GM21381 (cell line): ENCODE results near the gene GPC1.

Experiments
- ATAC-seq: cut with Tn5 transposase; IDR thresholded peaks from one replicate; pipeline ENCODE4 v1.9.1; 2021; ENCODE audit warnings: mild to moderate bottlenecking, moderate library complexity; ENCODE audit not compliant: unreplicated experiment

Gene GPC1

GRCh38 chr2:240397542-240397916 is 37.9 kb upstream of the GPC1 start:
- no peak for ATAC-seq

- ATAC-seq: no peak
Observed at GRCh38 chr2:240397924-240398645, 37.4 kb upstream of the GPC1 start.

DNA sequence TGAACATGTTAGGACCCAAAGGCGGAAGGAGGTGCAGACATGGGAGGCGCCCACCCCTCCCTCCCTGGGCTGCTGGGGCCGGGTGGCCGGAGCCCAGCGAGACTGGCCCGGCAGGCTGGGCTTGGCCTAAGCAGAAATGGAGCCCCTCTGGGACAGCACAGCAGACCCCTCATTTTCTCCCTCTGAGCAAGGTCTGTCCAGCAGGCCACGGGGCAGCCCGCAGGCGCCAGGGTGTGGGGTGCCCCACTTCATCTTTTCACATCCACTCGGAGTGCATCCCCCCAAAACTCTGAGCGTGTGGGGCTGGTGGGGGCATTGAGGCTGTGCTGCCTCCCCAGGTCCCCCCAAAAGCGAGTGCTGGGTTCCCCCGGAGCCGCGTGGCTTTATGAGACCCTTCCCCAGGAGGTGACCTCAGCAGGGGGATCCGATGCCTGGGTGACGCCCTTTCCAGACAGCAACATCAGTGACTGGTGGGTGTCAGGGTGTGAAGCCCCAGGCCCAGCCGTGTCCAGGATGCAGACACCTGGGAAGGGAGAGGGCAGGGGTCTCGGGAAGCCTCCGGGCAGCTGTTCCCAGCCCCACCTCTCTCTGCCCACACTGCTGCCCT is 36.7 kb upstream of the GPC1 start:
- ATAC-seq: no peak

- no peak for ATAC-seq
Observed at GRCh38 chr2:240399419-240400324, 35.8 kb upstream of the GPC1 start.

DNA sequence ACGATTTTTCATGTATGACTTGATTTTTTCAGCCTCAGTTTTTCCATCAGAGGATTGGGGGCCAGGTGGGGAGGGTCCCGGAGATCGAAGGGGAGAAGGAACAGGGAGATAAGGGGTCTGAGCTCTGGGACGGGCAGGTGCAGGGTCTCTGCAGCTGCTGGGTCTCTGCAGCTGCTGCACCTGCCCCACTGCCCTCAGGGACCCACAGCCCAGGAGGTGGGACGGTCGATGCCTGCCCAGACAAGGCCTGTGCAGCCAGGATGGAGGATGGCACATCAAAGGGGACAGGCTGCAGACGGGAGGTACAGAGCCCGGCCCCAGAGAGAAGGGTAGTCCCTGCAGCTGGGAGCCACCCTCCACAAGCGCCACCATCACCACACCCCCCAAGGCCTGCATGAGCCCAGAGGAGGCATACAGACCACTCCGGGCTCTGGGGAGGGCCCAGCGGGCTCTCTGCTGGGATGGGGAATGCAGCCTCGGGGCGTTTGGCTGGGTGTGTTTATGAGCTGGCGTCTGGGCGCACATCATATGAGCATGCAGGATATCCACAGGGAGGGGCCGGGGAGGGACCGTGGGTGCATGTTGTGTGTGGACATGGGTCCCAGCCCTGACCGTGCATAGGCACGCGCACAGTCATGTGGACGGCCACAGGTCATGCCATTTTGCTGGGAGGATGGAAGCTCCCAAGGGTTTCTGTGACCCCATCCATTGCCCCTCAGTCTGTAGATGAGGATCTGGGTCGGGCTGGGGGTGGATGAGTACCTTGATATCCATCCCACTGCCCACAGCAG is 34.9 kb upstream of the GPC1 start:
- ATAC-seq: no peak

- ATAC-seq: no peak
Observed at GRCh38 chr2:240401308-240401707, 34.2 kb upstream of the GPC1 start.

- ATAC-seq: no peak
Observed at GRCh38 chr2:240401781-240402551, 33.5 kb upstream of the GPC1 start.

GRCh38 chr2:240402566-240403272 is 32.7 kb upstream of the GPC1 start:
- ATAC-seq: no peak

- no peak for ATAC-seq
Observed at GRCh38 chr2:240403396-240404104, 31.9 kb upstream of the GPC1 start.

DNA sequence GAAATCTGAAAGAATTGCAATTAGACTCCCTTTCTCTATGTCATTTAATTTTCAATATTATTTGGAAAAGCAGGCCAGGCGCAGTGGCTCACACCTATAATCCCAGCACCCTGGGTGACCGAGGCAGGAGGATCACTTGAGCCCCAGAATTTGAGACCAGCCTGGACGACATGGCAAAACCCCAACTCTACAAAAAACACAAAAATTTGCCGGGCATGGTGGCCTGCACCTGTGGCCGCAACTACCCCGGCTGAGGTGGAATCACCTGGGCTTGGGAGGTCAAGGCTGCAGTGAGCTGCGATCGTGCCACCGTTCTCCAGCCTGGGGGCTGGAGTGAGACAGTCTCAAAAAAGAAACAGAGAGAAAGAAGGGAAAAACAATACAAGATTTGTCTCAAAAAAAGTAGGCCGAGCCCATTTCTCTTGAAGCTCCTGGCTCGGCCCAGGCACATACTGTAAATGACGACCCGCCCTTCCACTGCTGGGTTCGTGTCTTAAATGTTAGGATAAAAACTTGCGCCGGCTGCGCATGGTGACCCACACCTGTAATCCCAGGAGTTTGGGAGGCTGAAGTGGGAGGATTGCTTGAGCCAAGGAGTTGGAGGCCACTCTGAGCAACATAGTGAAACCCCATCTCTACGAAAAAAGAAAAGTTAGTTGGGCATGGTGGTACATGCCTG is 31.1 kb upstream of the GPC1 start:
- ATAC-seq: no peak

DNA sequence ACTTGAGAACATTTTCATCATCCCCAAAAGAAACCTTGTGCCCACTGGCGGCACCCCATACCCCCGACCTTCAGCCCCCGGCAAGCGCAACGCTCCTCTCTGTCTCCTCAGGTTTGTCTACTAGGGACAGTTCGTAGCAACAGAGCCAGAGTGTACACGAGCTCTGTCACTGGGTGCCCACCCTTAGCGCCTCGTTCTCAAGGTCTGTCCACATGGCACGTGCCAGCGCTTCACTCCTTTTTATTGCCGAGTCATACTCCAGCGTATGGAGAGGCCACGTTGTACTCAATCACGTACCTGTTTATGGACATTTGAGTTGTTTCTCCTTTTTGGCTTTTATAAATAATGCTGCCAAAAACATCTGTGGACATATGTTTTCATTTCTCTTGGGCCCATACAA is 30.3 kb upstream of the GPC1 start:
- ATAC-seq: no peak

GRCh38 chr2:240405684-240406313 is 29.7 kb upstream of the GPC1 start:
- no peak for ATAC-seq

- no peak for ATAC-seq
Observed at GRCh38 chr2:240407090-240407489, 28.4 kb upstream of the GPC1 start.

GRCh38 chr2:240410004-240410403 is 25.5 kb upstream of the GPC1 start:
- no peak for ATAC-seq

DNA sequence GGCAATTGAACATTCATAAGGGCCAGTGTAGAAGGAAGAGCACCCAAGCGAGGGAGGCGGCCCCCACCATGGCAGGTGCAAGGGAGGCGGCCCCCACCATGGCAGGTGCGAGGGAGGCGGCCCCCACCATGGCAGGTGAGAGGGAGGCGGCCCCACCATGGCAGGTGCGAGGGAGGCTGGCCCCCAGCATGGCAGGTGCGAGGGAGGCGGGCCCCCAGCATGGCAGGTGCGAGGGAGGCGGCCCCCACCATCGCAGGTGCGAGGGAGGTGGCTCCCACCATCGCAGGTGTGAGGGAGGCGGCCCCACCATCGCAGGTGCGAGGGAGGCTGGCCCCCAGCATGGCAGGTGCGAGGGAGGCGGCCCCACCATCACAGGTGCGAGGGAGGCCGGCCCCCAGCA is 24.7 kb upstream of the GPC1 start:
- ATAC-seq: no peak

GRCh38 chr2:240411261-240412160 is 24.0 kb upstream of the GPC1 start:
- ATAC-seq: no peak
